Measurements from ENCODE around the gene GDPD4.

Gene GDPD4

GRCh38 chr11:77294040-77294439 lies 7.4 kb downstream of the GDPD4 start:
- no peak overlapping the region for H3K4me3 ChIP-seq (ENCODE audit: low read depth, low read length)
- H3K36me3 ChIP-seq (ENCODE audit: control insufficient read depth, insufficient read depth, low read length), result no peaks in the 10 kb centered on the region
- no peaks in the 10 kb centered on the region for H3K9me3 ChIP-seq (ENCODE audit: control insufficient read depth, insufficient read depth, low read length)
- H3K9ac ChIP-seq (ENCODE audit: low read depth, low read length), result no peak overlapping the region
- H3K4me1 ChIP-seq (ENCODE audit: control insufficient read depth, insufficient read depth, low read length), result no peaks in the 10 kb centered on the region
- no peaks in the 10 kb centered on the region for H3K27me3 ChIP-seq (ENCODE audit: control insufficient read depth, insufficient read depth, low read length)

GRCh38 chr11:77289737-77290136 lies 11.7 kb downstream of the GDPD4 start:
- H3K9ac ChIP-seq (ENCODE audit: low read depth, low read length), result no peak overlapping the region
- no peaks in the 10 kb centered on the region for H3K4me1 ChIP-seq (ENCODE audit: control insufficient read depth, insufficient read depth, low read length)
- H3K4me3 ChIP-seq (ENCODE audit: low read depth, low read length), result no peak overlapping the region

GRCh38 chr11:77287615-77288273 lies 13.7 kb downstream of the GDPD4 start:
- Histone ChIP-seq H3K9me3 (ENCODE audit: control insufficient read depth, insufficient read depth, low read length) (no peaks in the 10 kb centered on the region), H3K4me1 (ENCODE audit: control insufficient read depth, insufficient read depth, low read length) (no peaks in the 10 kb centered on the region), H3K9ac (ENCODE audit: low read depth, low read length) (no peak overlapping the region), H3K4me3 (ENCODE audit: low read depth, low read length) (no peak overlapping the region), H3K27me3 (ENCODE audit: control insufficient read depth, insufficient read depth, low read length) (no peaks in the 10 kb centered on the region), H3K36me3 (ENCODE audit: control insufficient read depth, insufficient read depth, low read length) (no peaks in the 10 kb centered on the region)

More at GRCh38 chr11:77289737-77290136, 11.7 kb downstream of the GDPD4 start:
- H3K36me3 ChIP-seq (ENCODE audit: control insufficient read depth, insufficient read depth, low read length), result no peaks in the 10 kb centered on the region
- no peaks in the 10 kb centered on the region for H3K9me3 ChIP-seq (ENCODE audit: control insufficient read depth, insufficient read depth, low read length)
- H3K27me3 ChIP-seq (ENCODE audit: control insufficient read depth, insufficient read depth, low read length), result no peaks in the 10 kb centered on the region

GRCh38 chr11:77287136-77287535 lies 14.3 kb downstream of the GDPD4 start:
- Histone ChIP-seq H3K4me3 (ENCODE audit: low read depth, low read length) (no peak overlapping the region), H3K9me3 (ENCODE audit: control insufficient read depth, insufficient read depth, low read length) (no peaks in the 10 kb centered on the region), H3K27me3 (ENCODE audit: control insufficient read depth, insufficient read depth, low read length) (no peaks in the 10 kb centered on the region), H3K9ac (ENCODE audit: low read depth, low read length) (no peak overlapping the region), H3K36me3 (ENCODE audit: control insufficient read depth, insufficient read depth, low read length) (no peaks in the 10 kb centered on the region), H3K4me1 (ENCODE audit: control insufficient read depth, insufficient read depth, low read length) (no peaks in the 10 kb centered on the region)

GRCh38 chr11:77284476-77285468 lies 16.7 kb downstream of the GDPD4 start:
- Histone ChIP-seq H3K4me1 (ENCODE audit: control insufficient read depth, insufficient read depth, low read length) (no peaks in the 10 kb centered on the region), H3K4me3 (ENCODE audit: low read depth, low read length) (no peak overlapping the region), H3K36me3 (ENCODE audit: control insufficient read depth, insufficient read depth, low read length) (no peaks in the 10 kb centered on the region), H3K9me3 (ENCODE audit: control insufficient read depth, insufficient read depth, low read length) (no peaks in the 10 kb centered on the region), H3K27me3 (ENCODE audit: control insufficient read depth, insufficient read depth, low read length) (no peaks in the 10 kb centered on the region), H3K9ac (ENCODE audit: low read depth, low read length) (no peak overlapping the region)

- H3K36me3 ChIP-seq (ENCODE audit: control insufficient read depth, insufficient read depth, low read length), result no peaks in the 10 kb centered on the region
- no peak overlapping the region for H3K4me3 ChIP-seq (ENCODE audit: low read depth, low read length)
- no peaks in the 10 kb centered on the region for H3K27me3 ChIP-seq (ENCODE audit: control insufficient read depth, insufficient read depth, low read length)
- H3K4me1 ChIP-seq (ENCODE audit: control insufficient read depth, insufficient read depth, low read length), result no peaks in the 10 kb centered on the region
- H3K9ac ChIP-seq (ENCODE audit: low read depth, low read length), result no peak overlapping the region
- H3K9me3 ChIP-seq (ENCODE audit: control insufficient read depth, insufficient read depth, low read length), result no peaks in the 10 kb centered on the region
Measured at GRCh38 chr11:77283101-77283500, 18.4 kb downstream of the GDPD4 start.

GRCh38 chr11:77278595-77279506 lies 22.6 kb downstream of the GDPD4 start:
- H3K9me3 ChIP-seq (ENCODE audit: control insufficient read depth, insufficient read depth, low read length), result no peaks in the 10 kb centered on the region
- no peaks in the 10 kb centered on the region for H3K27me3 ChIP-seq (ENCODE audit: control insufficient read depth, insufficient read depth, low read length)
- H3K4me1 ChIP-seq (ENCODE audit: control insufficient read depth, insufficient read depth, low read length), result no peaks in the 10 kb centered on the region
- no peak overlapping the region for H3K9ac ChIP-seq (ENCODE audit: low read depth, low read length)
- no peak overlapping the region for H3K4me3 ChIP-seq (ENCODE audit: low read depth, low read length)
- H3K36me3 ChIP-seq (ENCODE audit: control insufficient read depth, insufficient read depth, low read length), result no peaks in the 10 kb centered on the region

GRCh38 chr11:77276271-77276670 lies 25.2 kb downstream of the GDPD4 start:
- no peaks in the 10 kb centered on the region for H3K27me3 ChIP-seq (ENCODE audit: control insufficient read depth, insufficient read depth, low read length)
- no peaks in the 10 kb centered on the region for H3K9me3 ChIP-seq (ENCODE audit: control insufficient read depth, insufficient read depth, low read length)

GRCh38 chr11:77270921-77271320 lies 30.6 kb downstream of the GDPD4 start:
- H3K9ac ChIP-seq (ENCODE audit: low read depth, low read length), result no peak overlapping the region
- no peak overlapping the region for H3K4me3 ChIP-seq (ENCODE audit: low read depth, low read length)
- H3K27me3 ChIP-seq (ENCODE audit: control insufficient read depth, insufficient read depth, low read length), result no peaks in the 10 kb centered on the region
- H3K9me3 ChIP-seq (ENCODE audit: control insufficient read depth, insufficient read depth, low read length), result no peaks in the 10 kb centered on the region
- no peaks in the 10 kb centered on the region for H3K4me1 ChIP-seq (ENCODE audit: control insufficient read depth, insufficient read depth, low read length)
- H3K36me3 ChIP-seq (ENCODE audit: control insufficient read depth, insufficient read depth, low read length), result no peaks in the 10 kb centered on the region

More at GRCh38 chr11:77276271-77276670, 25.2 kb downstream of the GDPD4 start:
- H3K9ac ChIP-seq (ENCODE audit: low read depth, low read length), result no peak overlapping the region
- no peaks in the 10 kb centered on the region for H3K4me1 ChIP-seq (ENCODE audit: control insufficient read depth, insufficient read depth, low read length)
- no peaks in the 10 kb centered on the region for H3K36me3 ChIP-seq (ENCODE audit: control insufficient read depth, insufficient read depth, low read length)
- no peak overlapping the region for H3K4me3 ChIP-seq (ENCODE audit: low read depth, low read length)

GRCh38 chr11:77269484-77270123 lies 31.9 kb downstream of the GDPD4 start:
- H3K27me3 ChIP-seq (ENCODE audit: control insufficient read depth, insufficient read depth, low read length), result no peaks in the 10 kb centered on the region
- no peaks in the 10 kb centered on the region for H3K4me1 ChIP-seq (ENCODE audit: control insufficient read depth, insufficient read depth, low read length)
- H3K36me3 ChIP-seq (ENCODE audit: control insufficient read depth, insufficient read depth, low read length), result no peaks in the 10 kb centered on the region
- H3K9ac ChIP-seq (ENCODE audit: low read depth, low read length), result no peak overlapping the region
- no peak overlapping the region for H3K4me3 ChIP-seq (ENCODE audit: low read depth, low read length)
- no peaks in the 10 kb centered on the region for H3K9me3 ChIP-seq (ENCODE audit: control insufficient read depth, insufficient read depth, low read length)

GRCh38 chr11:77267962-77268361 lies 33.5 kb downstream of the GDPD4 start:
- H3K4me3 ChIP-seq (ENCODE audit: low read depth, low read length), result no peak overlapping the region
- no peak overlapping the region for H3K9ac ChIP-seq (ENCODE audit: low read depth, low read length)
- no peaks in the 10 kb centered on the region for H3K4me1 ChIP-seq (ENCODE audit: control insufficient read depth, insufficient read depth, low read length)
- H3K36me3 ChIP-seq (ENCODE audit: control insufficient read depth, insufficient read depth, low read length), result no peaks in the 10 kb centered on the region
- H3K27me3 ChIP-seq (ENCODE audit: control insufficient read depth, insufficient read depth, low read length), result no peaks in the 10 kb centered on the region
- no peaks in the 10 kb centered on the region for H3K9me3 ChIP-seq (ENCODE audit: control insufficient read depth, insufficient read depth, low read length)

Measured in iPS-15b (cell line).